Left ventricle myocardium inferior (tissue), 1 donor: Measurements from ENCODE around the gene RNF123. TPM values are rescaled to one million over a fixed set of nuclear protein-coding genes. Genes with fewer than 3 reads are reported as not detected.

Source experiments
- DNase-seq: peaks from one replicate; pipeline ENCODE4 v3.0.0-alpha.2; 2020
- H3K27ac ChIP-seq: fragments of 200-600 bp; replicated peaks from 2 replicates; pipeline ENCODE4 v1.8.0; 2021
- H3K27me3 ChIP-seq: fragments of 200-600 bp; 2 replicates; pipeline ENCODE4 v1.8.0; 2021; ENCODE audit warnings: low read depth
- H3K36me3 ChIP-seq: fragments of 200-600 bp; 2 replicates; pipeline ENCODE4 v1.8.0; 2021
- H3K4me1 ChIP-seq: fragments of 200-600 bp; 2 replicates; pipeline ENCODE4 v1.8.0; 2021
- H3K4me3 ChIP-seq: fragments of 200-600 bp; 2 replicates; pipeline ENCODE4 v1.8.0; 2021; ENCODE audit warnings: mild to moderate bottlenecking, moderate library complexity
- H3K9me3 ChIP-seq: fragments of 200-600 bp; replicated peaks from 2 replicates; pipeline ENCODE4 v1.8.0; 2021
- intact Hi-C: fragments of 100-400 bp; cut with micrococcal nuclease; formaldehyde crosslinking; loops from one replicate; pipeline ENCODE4 v1.11.0; 2022
- total RNA-seq: library from RNA; stranded (reverse); fragmentation: NEBNext Ultra II Directional; extraction: Animal tissue kit (Norgen Biotek cat#: 25700); gene quantifications from one replicate; pipeline ENCODE4 v1.2.1, GENCODE V29; 2021
- TF ChIP-seq, protein P1 (sequence below): fragments of 200-600 bp; IDR thresholded peaks from 2 replicates; pipeline ENCODE4 v1.8.0; 2021; ENCODE audit warnings: antibody characterized with exemption, mild to moderate bottlenecking, borderline replicate concordance
- donor health status: DM: no; HTN: yes; CAD: no; lungs with severe emphysema.

Gene RNF123
- total RNA-seq, 1 donor from 2014 or later, result 48.6 TPM

DNA sequence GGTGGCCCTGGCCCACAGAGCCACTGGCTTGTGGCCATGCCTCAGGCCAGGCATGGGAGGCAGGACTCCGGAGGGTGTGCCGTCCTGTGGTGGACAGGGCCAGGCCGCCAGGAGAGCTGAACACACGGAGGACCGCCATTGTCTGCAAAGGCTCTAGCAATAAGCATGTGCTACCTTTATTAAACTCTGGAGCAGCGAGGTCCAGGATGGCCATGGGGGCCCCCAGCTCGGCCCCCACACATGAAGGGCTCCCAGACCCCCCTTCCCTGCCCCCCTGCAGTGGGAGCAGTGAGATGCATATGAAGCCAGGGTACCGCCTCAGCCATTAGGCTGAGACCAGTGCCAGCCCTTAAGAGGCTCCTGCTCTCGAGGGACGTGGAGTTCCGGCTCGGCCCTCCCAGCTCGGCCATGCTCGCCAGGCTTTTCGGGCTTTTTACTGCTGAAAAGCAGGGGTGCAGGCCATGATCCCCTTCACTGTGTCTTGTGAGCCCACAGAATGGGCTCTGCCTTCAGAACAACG lies 27.4 kb downstream of the RNF123 start:
- DNase-seq, result no peak
- Histone ChIP-seq H3K4me1 (peaks cover 29% of the 10 kb centered on the region), H3K27me3 (no peaks in the 10 kb centered on the region), H3K36me3 (peaks cover 43% of the 10 kb centered on the region), H3K4me3 (no peak overlapping the region), H3K9me3 (no peaks in the 10 kb centered on the region), H3K27ac (no peak overlapping the region)
- TF ChIP-seq, protein P1, sequence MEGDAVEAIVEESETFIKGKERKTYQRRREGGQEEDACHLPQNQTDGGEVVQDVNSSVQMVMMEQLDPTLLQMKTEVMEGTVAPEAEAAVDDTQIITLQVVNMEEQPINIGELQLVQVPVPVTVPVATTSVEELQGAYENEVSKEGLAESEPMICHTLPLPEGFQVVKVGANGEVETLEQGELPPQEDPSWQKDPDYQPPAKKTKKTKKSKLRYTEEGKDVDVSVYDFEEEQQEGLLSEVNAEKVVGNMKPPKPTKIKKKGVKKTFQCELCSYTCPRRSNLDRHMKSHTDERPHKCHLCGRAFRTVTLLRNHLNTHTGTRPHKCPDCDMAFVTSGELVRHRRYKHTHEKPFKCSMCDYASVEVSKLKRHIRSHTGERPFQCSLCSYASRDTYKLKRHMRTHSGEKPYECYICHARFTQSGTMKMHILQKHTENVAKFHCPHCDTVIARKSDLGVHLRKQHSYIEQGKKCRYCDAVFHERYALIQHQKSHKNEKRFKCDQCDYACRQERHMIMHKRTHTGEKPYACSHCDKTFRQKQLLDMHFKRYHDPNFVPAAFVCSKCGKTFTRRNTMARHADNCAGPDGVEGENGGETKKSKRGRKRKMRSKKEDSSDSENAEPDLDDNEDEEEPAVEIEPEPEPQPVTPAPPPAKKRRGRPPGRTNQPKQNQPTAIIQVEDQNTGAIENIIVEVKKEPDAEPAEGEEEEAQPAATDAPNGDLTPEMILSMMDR, result no peak
- intact Hi-C loops, result no loop called here

DNA sequence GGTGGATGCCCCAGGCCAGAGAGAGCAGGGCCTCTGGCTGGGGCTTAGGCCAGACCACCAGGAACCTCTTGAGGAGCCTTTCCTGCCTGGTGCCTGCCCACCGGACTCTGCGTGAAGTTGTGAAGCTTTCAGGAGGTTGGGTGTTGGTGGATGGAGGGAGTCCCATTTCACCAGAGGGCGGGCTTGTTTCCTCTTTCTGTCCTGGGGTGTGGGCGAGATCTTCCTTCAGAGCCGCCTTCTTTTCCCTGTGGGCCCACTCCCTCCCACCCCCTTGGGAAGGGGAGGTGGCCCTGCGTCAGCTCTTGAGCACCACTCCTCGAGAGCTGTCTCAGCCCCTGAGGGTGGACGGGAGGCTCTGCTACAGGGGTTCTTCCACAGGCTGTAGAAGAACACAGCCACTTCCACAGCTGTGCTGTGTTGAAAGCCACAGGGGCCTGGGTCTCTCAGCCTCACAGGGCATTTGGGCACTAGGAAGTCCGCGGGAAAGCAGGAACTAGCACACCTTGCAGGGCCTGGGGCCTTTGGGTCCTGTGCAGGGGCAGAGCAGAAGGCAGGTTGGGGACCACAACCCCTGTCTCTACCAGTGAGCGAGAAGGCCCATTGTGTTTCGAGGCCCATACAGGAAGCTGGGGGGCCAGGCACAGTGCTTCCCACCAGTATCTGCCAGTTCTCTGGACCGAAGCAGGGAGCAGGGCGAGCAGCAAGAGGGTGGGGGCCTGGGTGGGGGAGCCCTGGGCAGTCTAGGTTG lies 28.0 kb downstream of the RNF123 start:
- Histone ChIP-seq H3K4me1 (peaks cover 35% of the 10 kb centered on the region), H3K27me3 (no peaks in the 10 kb centered on the region), H3K36me3 (peaks cover 47% of the 10 kb centered on the region), H3K27ac (no peak overlapping the region), H3K4me3 (no peak overlapping the region), H3K9me3 (no peaks in the 10 kb centered on the region)
- DNase-seq, result no peak
- TF ChIP-seq, protein P1, result no peak
- intact Hi-C loops, result no loop called here

DNA sequence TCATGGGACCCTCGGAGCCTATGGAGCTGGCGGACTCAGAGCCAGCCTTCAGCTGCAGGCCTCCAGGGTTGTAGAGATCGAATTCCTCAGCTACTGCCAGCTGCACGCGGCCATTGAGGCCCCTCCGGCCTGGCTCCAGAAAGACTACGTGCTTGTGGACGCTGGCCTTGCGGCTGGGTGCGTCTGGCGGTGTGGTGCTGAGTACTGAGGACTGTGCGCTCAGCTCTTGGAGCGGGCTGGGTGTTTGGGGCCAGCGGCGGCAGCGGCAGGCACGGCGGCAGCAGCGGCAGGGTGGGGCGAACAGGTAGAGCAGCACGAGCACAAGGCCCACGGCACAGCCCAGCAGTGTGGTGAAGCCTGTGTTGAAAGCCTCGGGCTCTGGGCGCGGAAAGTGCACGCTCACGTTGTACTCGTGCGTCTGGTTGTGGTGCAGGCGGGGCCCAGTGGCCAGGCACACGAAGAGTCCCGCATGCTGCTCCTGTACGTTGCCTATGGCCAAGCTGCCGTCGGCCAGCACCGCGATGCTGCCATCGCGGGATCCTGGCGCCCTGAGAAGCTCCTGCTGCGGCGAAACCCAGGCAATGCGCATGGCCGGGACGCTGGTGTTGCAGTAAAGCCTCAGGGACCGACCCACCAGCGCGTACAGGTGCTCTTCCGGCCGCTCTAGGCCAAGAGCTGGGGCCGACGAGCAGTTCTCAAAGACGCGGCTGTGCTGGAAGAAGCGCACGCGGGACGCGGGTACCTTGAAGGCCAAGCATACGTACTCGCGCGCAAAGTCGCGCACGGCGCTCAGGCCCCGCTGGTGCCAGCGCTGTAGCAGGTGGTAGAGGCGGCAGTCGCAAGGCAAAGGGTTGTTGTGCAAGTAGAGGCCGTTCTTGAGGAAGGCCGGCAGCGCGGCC lies 28.9 kb downstream of the RNF123 start:
- no peak for DNase-seq
- Histone ChIP-seq H3K4me3 (peak overlapping the region; percentile 78), H3K27ac (no peak overlapping the region), H3K9me3 (no peaks in the 10 kb centered on the region), H3K36me3 (peaks cover 41% of the 10 kb centered on the region), H3K4me1 (peaks cover 43% of the 10 kb centered on the region), H3K27me3 (no peaks in the 10 kb centered on the region)
- intact Hi-C loops, result no loop called here
- TF ChIP-seq, protein P1, result no peak

DNA sequence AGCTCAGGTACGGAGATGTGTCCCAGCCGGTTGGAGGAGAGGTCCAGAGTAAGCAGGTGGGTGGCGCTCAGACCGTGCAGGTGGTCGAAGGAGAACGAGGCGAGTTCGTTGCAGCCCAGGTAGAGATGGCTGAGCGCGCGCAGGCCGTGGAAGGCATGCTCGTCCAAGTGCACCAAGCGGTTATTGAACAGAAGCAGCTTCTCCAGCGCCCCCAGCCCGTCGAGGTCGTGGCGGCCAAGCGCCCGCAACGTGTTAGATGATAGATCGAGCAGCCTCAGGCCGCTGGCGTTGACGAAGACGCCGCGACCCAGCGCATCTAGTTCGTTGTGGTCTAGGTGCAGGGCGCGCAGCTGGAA lies 29.5 kb downstream of the RNF123 start:
- peaks cover 40% of the 10 kb centered on the region for H3K36me3 ChIP-seq
- intact Hi-C loops, result no loop called here
- TF ChIP-seq, protein P1, result no peak
- DNase-seq, result no peak
- no peaks in the 10 kb centered on the region for H3K9me3 ChIP-seq
- peak overlapping the region; percentile 82 for H3K27ac ChIP-seq
- no peaks in the 10 kb centered on the region for H3K27me3 ChIP-seq
- H3K4me1 ChIP-seq, result peaks cover 49% of the 10 kb centered on the region
- peak overlapping the region; percentile 78 for H3K4me3 ChIP-seq

DNA sequence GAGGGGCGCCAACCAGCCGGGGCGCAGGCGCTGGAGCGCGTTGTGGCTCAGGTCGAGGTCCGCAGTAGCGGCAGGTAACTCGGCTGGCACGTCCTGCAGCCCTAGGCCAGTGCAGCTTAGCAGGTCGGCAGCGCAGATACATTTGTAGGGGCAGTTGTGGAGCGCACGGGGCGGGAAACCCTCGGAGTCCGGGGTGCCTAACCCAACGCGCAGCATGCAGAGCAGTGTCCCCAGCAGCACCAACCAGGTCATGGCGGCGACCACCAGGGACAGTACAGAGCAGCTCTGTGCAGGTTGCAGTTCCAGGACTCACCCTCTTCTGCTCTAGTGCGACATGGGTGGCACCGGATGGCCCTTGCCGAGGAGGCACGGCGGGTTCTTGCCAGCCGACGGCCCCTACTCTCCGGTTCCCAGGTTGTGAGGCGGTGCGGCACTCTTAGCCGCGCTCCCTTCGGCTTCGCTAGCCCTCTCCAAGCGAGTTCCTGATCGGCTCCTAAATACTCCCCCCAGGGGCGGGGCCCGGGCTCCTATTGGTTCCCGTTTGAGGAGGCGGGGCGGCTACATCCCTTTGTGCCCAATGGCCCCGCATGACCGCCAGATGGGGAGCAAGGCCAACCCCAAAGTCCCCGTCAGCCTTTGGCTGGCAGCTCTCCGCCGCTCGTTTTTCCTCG lies 30.0 kb downstream of the RNF123 start, which contains the start of gene AMIGO3:
Gene AMIGO3, minus strand, starts transcription at position 471 of the 671 bp plus-strand sequence. Its CDS starts 219 bp downstream, at position 252.
- H3K4me1 ChIP-seq, result peaks cover 52% of the 10 kb centered on the region
- peak; percentile 97 for DNase-seq
- peaks cover 40% of the 10 kb centered on the region for H3K36me3 ChIP-seq
- TF ChIP-seq, protein P1, result peak; percentile 70
- H3K4me3 ChIP-seq, result peak within 1 kb of the TSS; percentile 78
- intact Hi-C loops, result no loop called here
- no peaks in the 10 kb centered on the region for H3K9me3 ChIP-seq
- no peaks in the 10 kb centered on the region for H3K27me3 ChIP-seq
- peak within 1 kb of the TSS; percentile 82 for H3K27ac ChIP-seq
